Measurements from ENCODE around the gene MLST8.
A peak's percentile ranks its signal among the peaks of the same experiment; 100 is the strongest.

MLST8 gene

GRCh38 chr16:2210386-2211365 lies 5.4 kb downstream of the MLST8 start, which contains the start of gene BRICD5:
TSS of gene BRICD5 (minus strand) at chr16:2210863. CDS start at chr16:2210833, 30 bp downstream.
- DNase-seq = no peak

- DNase-seq = no peak
These were observed 6.7 kb downstream of the MLST8 start for GRCh38 chr16:2211923-2212347.

- DNase-seq = no peak
These were observed 7.4 kb downstream of the MLST8 start for GRCh38 chr16:2212362-2213324.

GRCh38 chr16:2213817-2214718 lies 8.8 kb downstream of the MLST8 start:
- no peak for DNase-seq

- no peak for DNase-seq
These were observed 9.4 kb downstream of the MLST8 start, which contains the start of gene PGP for GRCh38 chr16:2214719-2214968. TSS of gene PGP (minus strand) at chr16:2214840. CDS start at chr16:2214777, 63 bp downstream.

- DNase-seq = no peak
These were observed 11.1 kb downstream of the MLST8 start for GRCh38 chr16:2216330-2216729.

- DNase-seq = peak; percentile 99 to 100
These were observed 18.1 kb downstream of the MLST8 start, which contains the start of gene E4F1 for GRCh38 chr16:2223221-2223941. TSS of gene E4F1 (plus strand) at chr16:2223591. CDS start at chr16:2223614, 23 bp downstream.

GRCh38 chr16:2223942-2224486 lies 18.8 kb downstream of the MLST8 start:
- peak; percentile 15 to 19 for DNase-seq

GRCh38 chr16:2226245-2226793 lies 21.1 kb downstream of the MLST8 start:
- DNase-seq = no peak

- no peak for DNase-seq
These were observed 21.7 kb downstream of the MLST8 start for GRCh38 chr16:2226918-2227317.

- no peak for DNase-seq
These were observed 23.0 kb downstream of the MLST8 start for GRCh38 chr16:2228161-2228824.

GRCh38 chr16:2229091-2229490 lies 23.8 kb downstream of the MLST8 start:
- DNase-seq = no peak

- DNase-seq = no peak
These were observed 24.5 kb downstream of the MLST8 start for GRCh38 chr16:2229632-2230250.

- no peak for DNase-seq
These were observed 25.1 kb downstream of the MLST8 start for GRCh38 chr16:2230376-2230775.

GRCh38 chr16:2231016-2231931 lies 26.0 kb downstream of the MLST8 start:
- no peak for DNase-seq

GRCh38 chr16:2232094-2232990 lies 27.1 kb downstream of the MLST8 start:
- no peak for DNase-seq

GRCh38 chr16:2233046-2233775 lies 28.0 kb downstream of the MLST8 start:
- no peak for DNase-seq
